GM21576 (cell line): Measurements from ENCODE around the gene F7.

ENCODE experiments used
- ATAC-seq: cut with Tn5 transposase; IDR thresholded peaks from one replicate; pipeline ENCODE4 v1.9.1; 2021; ENCODE audit warnings: mild to moderate bottlenecking, moderate library complexity; ENCODE audit not compliant: unreplicated experiment

F7 gene

DNA sequence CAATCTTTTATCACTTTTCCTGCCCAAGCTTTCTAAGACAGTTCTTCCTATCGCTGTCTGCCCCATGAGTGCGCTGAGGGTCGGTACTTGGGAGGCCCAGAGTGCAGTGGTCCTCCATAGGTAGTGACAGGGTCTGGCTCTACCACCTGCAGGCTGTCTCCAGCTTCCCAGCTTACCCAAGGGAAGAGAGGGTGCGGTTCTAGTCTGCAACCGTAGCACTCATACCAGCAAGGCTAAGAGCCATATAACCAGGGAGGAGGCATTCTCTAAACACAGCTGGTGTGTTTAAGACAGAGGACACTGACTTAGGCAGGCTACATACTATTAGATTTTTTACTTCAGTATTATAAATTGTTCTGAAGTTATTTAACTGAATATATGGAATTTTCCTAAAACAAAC, 61.1 kb downstream of the F7 start:
- no peak for ATAC-seq

DNA sequence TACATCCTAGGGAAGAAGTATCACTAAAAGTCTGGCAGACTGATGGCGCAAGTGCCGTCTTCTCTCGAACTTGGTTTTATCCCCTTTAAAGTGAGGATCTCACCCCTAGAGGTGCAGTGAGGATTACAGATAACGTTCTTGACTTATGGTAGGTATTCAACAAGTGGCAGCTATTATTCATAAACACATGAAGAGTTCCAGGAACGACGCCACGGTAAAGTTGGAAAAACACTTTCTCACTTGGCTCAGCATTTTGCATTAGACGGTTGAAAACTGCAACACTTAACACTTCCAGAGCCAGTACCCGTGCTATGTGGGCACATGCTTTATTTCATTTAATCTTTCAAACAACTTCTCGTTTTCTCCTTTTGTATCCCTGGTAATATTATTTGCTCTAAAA, 61.6 kb downstream of the F7 start:
- no peak for ATAC-seq

DNA sequence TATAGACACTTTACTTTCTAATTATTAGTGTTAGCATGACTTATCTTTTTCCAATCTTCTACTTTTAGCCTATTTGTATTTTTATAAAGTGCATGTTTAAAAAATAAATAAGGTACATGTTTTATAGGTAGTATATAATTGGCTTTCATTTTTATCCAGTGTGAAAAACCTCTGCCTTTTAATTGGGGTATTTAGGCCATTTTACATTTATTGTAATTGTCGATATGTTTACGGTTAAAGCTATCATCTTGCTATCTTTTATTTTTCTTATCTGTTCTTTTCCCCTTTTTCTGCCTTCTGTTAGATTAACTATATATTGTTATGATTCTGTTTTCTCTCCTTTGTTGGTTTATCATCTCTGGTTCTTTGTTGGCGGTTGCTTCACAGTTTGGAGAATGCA, 62.0 kb downstream of the F7 start:
- no peak for ATAC-seq

DNA sequence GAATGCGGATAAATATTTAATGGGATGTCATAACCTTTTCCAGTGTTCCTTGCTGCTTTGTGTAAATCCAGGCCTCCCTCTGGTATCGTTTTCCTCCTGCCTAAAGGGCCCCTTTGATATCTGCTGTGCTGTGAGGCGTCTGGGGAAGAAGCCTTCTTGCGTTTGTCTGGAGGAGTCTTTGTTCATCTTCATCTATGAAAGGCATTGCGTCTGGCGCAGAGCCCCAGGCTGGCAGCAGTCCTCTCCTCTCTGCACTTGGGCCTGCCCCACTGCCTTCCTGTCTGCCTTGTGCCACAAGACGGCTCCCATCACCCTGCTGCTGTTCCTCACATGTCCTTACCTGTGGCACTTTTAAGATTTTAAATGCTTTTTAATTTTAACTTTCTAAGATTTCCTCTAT, 62.6 kb downstream of the F7 start:
- ATAC-seq = no peak

DNA sequence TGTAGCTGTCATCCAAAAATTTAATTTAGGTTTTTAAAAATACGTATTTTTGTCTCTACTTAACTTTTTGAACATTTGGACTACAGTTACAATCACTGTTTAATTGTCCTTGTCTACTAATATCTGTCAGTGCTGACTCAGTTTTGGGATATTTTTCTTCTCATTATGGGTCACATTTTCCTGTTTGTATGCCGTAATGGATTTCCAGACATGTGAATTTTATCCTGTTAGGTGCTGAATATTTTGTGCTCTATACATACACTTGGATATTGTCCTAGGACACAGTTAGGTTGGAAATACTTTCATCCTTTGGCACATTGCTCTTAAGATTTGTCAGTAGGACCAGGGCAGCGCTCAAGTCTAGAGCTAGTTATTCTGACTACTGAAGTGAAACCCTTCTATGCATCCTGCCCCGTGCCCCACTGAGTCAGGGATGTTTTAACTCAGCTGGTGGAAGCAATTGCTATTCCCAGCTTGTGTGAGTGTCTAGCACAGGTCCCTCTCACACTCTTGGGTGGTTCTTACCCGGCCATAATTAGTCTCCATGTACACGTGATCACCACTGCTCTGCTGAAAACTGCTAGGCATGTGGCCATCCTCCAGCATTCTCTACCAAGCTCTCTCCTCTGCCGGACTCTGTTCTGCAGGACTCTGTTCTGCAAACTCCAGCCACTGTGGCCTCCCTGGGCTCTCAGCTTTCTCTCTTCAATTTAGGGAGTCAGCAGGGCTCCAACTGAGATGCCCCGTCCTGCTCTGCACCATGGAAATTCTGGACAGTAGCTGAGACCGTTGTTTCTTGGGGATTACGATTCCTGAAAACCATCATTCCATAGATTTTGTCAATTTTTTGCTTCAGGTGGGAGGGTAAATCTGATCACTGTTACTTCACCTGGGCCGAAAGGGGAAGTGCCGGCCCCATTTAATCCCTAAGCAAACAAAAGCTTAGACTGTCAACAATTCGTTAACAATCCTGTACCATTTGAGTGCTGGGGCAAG, 64.0 kb downstream of the F7 start:
- no peak for ATAC-seq
